IMR-90 (cell line): ENCODE data around the gene PAIP1. TPM values are rescaled to one million over a fixed set of nuclear protein-coding genes. Genes with fewer than 3 reads are reported as not detected.
A peak's percentile ranks its signal among the peaks of the same experiment; 100 is the strongest.
"Not testable (repeated sequence)": the region's sequence is repeated elsewhere in the genome, so short reads cannot be mapped to it uniquely, and the experiment has no call there.

Experiments
- ATAC-seq: fragments of 200-7000 bp; cut with Tn5 transposase; 2 replicates; pipeline ENCODE4 v1.9.1; 2020; ENCODE audit warnings: low read depth, mild to moderate bottlenecking, moderate library complexity
- BruUV-seq: library from RNA; stranded (reverse); fragments of 400-500 nt; replicated peaks from 2 replicates; lab custom pipeline; 2021; lab: Mats Ljungman, UMichigan
- CTCF ChIA-PET: fragments of 300-600 bp; formaldehyde crosslinking; extraction: SDS; loops from one replicate; lab custom pipeline; 2021; ENCODE audit warnings: antibody characterized with exemption; lab: Yijun Ruan, JAX
- POLR2A ChIA-PET: fragments of 300-600 bp; sonication (Branson Sonifier 250); formaldehyde crosslinking; loops from one replicate; lab custom pipeline; 2022; ENCODE audit warnings: antibody characterized with exemption; ENCODE audit not compliant: unreplicated experiment; lab: Charles Lee
- DNase-seq: peaks from one replicate; pipeline ENCODE4 v3.0.0; 2013
- H2AFZ ChIP-seq: replicated peaks from 2 replicates; pipeline ENCODE3; 2013; ENCODE audit warnings: low read length, mild to moderate bottlenecking; ENCODE audit not compliant: poor library complexity
- H2AK5ac ChIP-seq: 2 replicates; pipeline ENCODE4 v1.6.1; 2013; ENCODE audit warnings: low read depth, low read length, inconsistent platforms
- H2AK9ac ChIP-seq: replicated peaks from 2 replicates; pipeline ENCODE3; 2013; ENCODE audit warnings: mild to moderate bottlenecking, low read depth, low read length, moderate library complexity; ENCODE audit not compliant: poor library complexity
- H2BK120ac ChIP-seq: 2 replicates; pipeline ENCODE4 v1.6.1; 2013; ENCODE audit warnings: low read depth, low read length, inconsistent platforms
- H2BK15ac ChIP-seq: 3 replicates; pipeline ENCODE4 v1.6.1; 2013; ENCODE audit warnings: low read depth, low read length, inconsistent platforms
- H2BK20ac ChIP-seq: 2 replicates; pipeline ENCODE4 v1.6.1; 2013; ENCODE audit warnings: low read depth, mild to moderate bottlenecking, inconsistent platforms, low read length, moderate library complexity
- H2BK5ac ChIP-seq: 2 replicates; pipeline ENCODE4 v1.6.1; 2013; ENCODE audit warnings: mild to moderate bottlenecking, low read depth, low read length, inconsistent platforms; ENCODE audit not compliant: poor library complexity, severe bottlenecking
- H3K14ac ChIP-seq: replicated peaks from 2 replicates; pipeline ENCODE4 v1.6.1; 2013; ENCODE audit warnings: low read depth, low read length, inconsistent platforms
- H3K18ac ChIP-seq: 2 replicates; pipeline ENCODE4 v1.6.1; 2013; ENCODE audit warnings: low read depth, low read length, control low read depth
- H3K23ac ChIP-seq: 2 replicates; pipeline ENCODE4 v1.6.1; 2013; ENCODE audit warnings: low read depth, low read length, inconsistent platforms
- H3K27ac ChIP-seq: 2 replicates; pipeline ENCODE4 v1.5.1; 2013; ENCODE audit warnings: mild to moderate bottlenecking, control low read depth, low read length; ENCODE audit not compliant: insufficient read depth
- H3K27me3 ChIP-seq: 2 replicates; pipeline ENCODE4 v1.6.1; 2013; ENCODE audit warnings: low read length; ENCODE audit not compliant: control insufficient read depth, insufficient read depth
- H3K36me3 ChIP-seq: 2 replicates; pipeline ENCODE4 v1.6.1; 2013; ENCODE audit warnings: low read length, mixed read lengths; ENCODE audit not compliant: control insufficient read depth, insufficient read depth
- H3K4ac ChIP-seq: 2 replicates; pipeline ENCODE4 v1.6.1; 2013; ENCODE audit warnings: low read depth, low read length, inconsistent platforms
- H3K4me1 ChIP-seq: 2 replicates; pipeline ENCODE4 v1.6.1; 2013; ENCODE audit warnings: low read length, mixed read lengths; ENCODE audit not compliant: control insufficient read depth, insufficient read depth
- H3K4me2 ChIP-seq: 2 replicates; pipeline ENCODE4 v1.6.1; 2013; ENCODE audit warnings: low read depth, mild to moderate bottlenecking, control low read depth, low read length, moderate library complexity
- H3K4me3 ChIP-seq: 2 replicates; pipeline ENCODE4 v1.5.1; 2013; ENCODE audit warnings: low read depth, mild to moderate bottlenecking, control low read depth, low read length, moderate library complexity; ENCODE audit not compliant: insufficient read depth
- H3K56ac ChIP-seq: 2 replicates; pipeline ENCODE4 v1.6.1; 2013; ENCODE audit warnings: low read length, inconsistent platforms; ENCODE audit not compliant: insufficient read depth; ENCODE audit errors: extremely low read depth
- H3K79me1 ChIP-seq, 2 experiments: 2 replicates each; pipeline ENCODE4 v1.6.1; 2013; ENCODE audit warnings: low read length in 2 of 2, inconsistent platforms in 1 of 2, low read depth in 1 of 2
- H3K9ac ChIP-seq: 2 replicates; pipeline ENCODE4 v1.6.1; 2013; ENCODE audit warnings: low read depth, low read length, control low read depth
- H3K9me1 ChIP-seq: 2 replicates; pipeline ENCODE4 v1.6.1; 2013; ENCODE audit warnings: low read length, inconsistent platforms; ENCODE audit not compliant: insufficient read depth
- H3K9me3 ChIP-seq: 2 replicates; pipeline ENCODE4 v1.6.1; 2013; ENCODE audit warnings: low read length; ENCODE audit not compliant: control insufficient read depth, insufficient read depth
- H4K20me1 ChIP-seq: 2 replicates; pipeline ENCODE4 v1.6.1; 2013; ENCODE audit warnings: low read length, inconsistent platforms; ENCODE audit not compliant: insufficient read depth
- H4K5ac ChIP-seq: 2 replicates; pipeline ENCODE4 v1.6.1; 2013; ENCODE audit warnings: mild to moderate bottlenecking, low read depth, low read length, control low read depth
- H4K8ac ChIP-seq, 2 experiments: 2 replicates each; pipeline ENCODE4 v1.6.1; 2013; ENCODE audit warnings: low read depth in 2 of 2, low read length in 2 of 2, control low read depth in 1 of 2, inconsistent platforms in 1 of 2
- H4K91ac ChIP-seq: 2 replicates; pipeline ENCODE4 v1.6.1; 2013; ENCODE audit warnings: low read depth, low read length, inconsistent platforms; ENCODE audit not compliant: insufficient read depth
- BHLHE40 ChIP-seq: fragments of 150-350 bp; IDR thresholded peaks from 2 replicates; pipeline ENCODE4 v1.6.1; 2016; ENCODE audit warnings: mild to moderate bottlenecking, low read depth, low read length
- CEBPB ChIP-seq: IDR thresholded peaks from 2 replicates; pipeline ENCODE4 v1.6.1; 2012; ENCODE audit warnings: low read depth, low read length, improper control_type of control experiment
- FOS ChIP-seq: fragments of 150-350 bp; IDR thresholded peaks from 2 replicates; pipeline ENCODE4 v1.6.1; 2016; ENCODE audit warnings: low read depth, low read length
- MXI1 ChIP-seq: IDR thresholded peaks from 2 replicates; pipeline ENCODE4 v1.6.1; 2012; ENCODE audit warnings: low read depth, mild to moderate bottlenecking, low read length, moderate library complexity, borderline replicate concordance
- RAD21 ChIP-seq: IDR thresholded peaks from 2 replicates; pipeline ENCODE4 v1.6.1; 2012; ENCODE audit warnings: low read length, improper control_type of control experiment
- RCOR1 ChIP-seq: IDR thresholded peaks from 2 replicates; pipeline ENCODE4 v1.6.1; 2012; ENCODE audit warnings: mild to moderate bottlenecking, low read length, improper control_type of control experiment; ENCODE audit not compliant: insufficient replicate concordance
- RFX5 ChIP-seq: IDR thresholded peaks from 2 replicates; pipeline ENCODE4 v1.8.0; 2012; ENCODE audit warnings: low read depth, mild to moderate bottlenecking, low read length, moderate library complexity
- SMC3 ChIP-seq: fragments of 150-350 bp; IDR thresholded peaks from 2 replicates; pipeline ENCODE4 v1.6.1; 2016; ENCODE audit warnings: low read depth, mild to moderate bottlenecking, antibody characterized with exemption, low read length, moderate library complexity
- WGBS, 2 experiments: methylation state at CpG; one replicate each; pipeline versions ENCODE4 v1.1.5 to v1.1.7; 2013; ENCODE audit warnings: missing lambda C conversion rate in 2 of 2; ENCODE audit not compliant: insufficient read length in 1 of 2; ENCODE audit errors: extremely low coverage in 2 of 2; 5-methylcytosine and 5-hydroxymethylcytosine counted together
- dilution Hi-C: fragments of 300-500 bp; cut with HindIII; formaldehyde crosslinking; loops from one replicate; pipeline ENCODE4 v1.14.3; 2018; ENCODE audit warnings: low sequenced_read_pairs; ENCODE audit not compliant: unreplicated experiment
- in situ Hi-C: fragments of 300-500 bp; cut with MboI; formaldehyde crosslinking; loops from 3 replicates; pipeline ENCODE4 v1.14.3; 2019; ENCODE audit warnings: low sequenced_read_pairs, inconsistent platforms, mixed read lengths
- intact Hi-C: fragments of 100-400 bp; cut with micrococcal nuclease; formaldehyde crosslinking; loops from 2 replicates; pipeline ENCODE4 v1.10.0; 2022
- polyA plus RNA-seq, 3 experiments: library from polyadenylated mRNA; depleted of rRNA; stranded (reverse); fragments of >200 nt; gene quantifications; 2 replicates each; pipeline ENCODE4 v1.2.3, GENCODE V29; 2012; ENCODE audit warnings: low replicate concordance in 1 of 3
- total RNA-seq: library from RNA; depleted of rRNA; stranded (reverse); fragments of >200 nt; gene quantifications from 2 replicates; pipeline ENCODE4 v1.2.3, GENCODE V29; 2012
- TF ChIP-seq, protein P1 (sequence below): fragments of 150-350 bp; IDR thresholded peaks from 2 replicates; pipeline ENCODE4 v1.6.1; 2017; ENCODE audit warnings: mild to moderate bottlenecking, antibody characterized with exemption, low read length, low read depth

Gene PAIP1
- total and polyA plus RNA-seq, 2 of the 4 experiments (the other 2 are of a cell fraction), result 59.1 to 123 TPM

DNA sequence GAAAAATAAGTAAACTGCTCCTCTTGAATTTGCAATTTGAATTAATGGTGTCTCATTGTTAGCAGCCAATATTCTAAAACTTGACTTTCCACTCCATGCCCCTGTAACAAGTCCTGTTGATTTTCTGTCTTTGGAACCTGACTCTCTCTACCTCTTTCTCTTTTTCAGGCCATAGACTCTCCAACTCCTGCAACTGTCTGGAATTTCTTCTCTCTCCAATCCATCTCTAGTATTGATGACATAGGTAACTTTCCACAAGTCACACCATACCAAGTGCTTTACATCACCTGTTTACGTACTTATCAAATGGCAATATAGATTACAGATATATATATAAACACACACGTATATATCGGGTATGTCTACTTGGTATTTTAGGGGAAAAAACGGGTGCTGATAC lies 42.9 kb downstream of the PAIP1 start:
- peak overlapping the region; percentile 67 for H3K4me3 ChIP-seq
- H3K27me3 ChIP-seq, result no peaks in the 10 kb centered on the region
- H3K18ac ChIP-seq, result no peak overlapping the region
- in situ Hi-C loops, result no loop called here
- H3K9me1 ChIP-seq, result no peaks in the 10 kb centered on the region
- intact Hi-C loops, result loop anchor here (2.0 to 5.0 kb wide), 2 partner anchors 29 to 562 kb away; no protein-coding TSS in a partner anchor
- H3K4ac ChIP-seq, result no peak overlapping the region
- H2AK9ac ChIP-seq, result no peak overlapping the region
- H3K14ac ChIP-seq, result no peak overlapping the region; the same call in 1 of the 2 replicates
- H3K9ac ChIP-seq, result peak overlapping the region; percentile 52; the same call in 1 of the 2 replicates
- H2AK5ac ChIP-seq, result no peak overlapping the region
- H2BK5ac ChIP-seq, result peak overlapping the region; percentile 66
- H4K5ac ChIP-seq, result no peak overlapping the region
- no peaks in the 10 kb centered on the region; the same call in 1 of the 2 replicates for H4K20me1 ChIP-seq
- H2BK20ac ChIP-seq, result no peak overlapping the region
- BruUV-seq, result no TSS peak
- no peak for ATAC-seq
- dilution Hi-C loops, result no loop called here
- H3K79me1 ChIP-seq, result peaks cover 12 to 20% of the 10 kb centered on the region in 2 experiments
- H4K8ac ChIP-seq, result peak overlapping the region; percentile 19 to 86; a peak in 1 of 4 replicates
- H3K27ac ChIP-seq, result no peak overlapping the region
- WGBS, 2 experiments, result no CpG with 5 or more reads among the region's 4 CpGs
- H3K4me1 ChIP-seq, result no peaks in the 10 kb centered on the region
- H2BK120ac ChIP-seq, result no peak overlapping the region
- no peak for DNase-seq
- H3K9me3 ChIP-seq, result no peaks in the 10 kb centered on the region
- no peak overlapping the region for H3K56ac ChIP-seq
- no peak overlapping the region for H2AFZ ChIP-seq
- H3K23ac ChIP-seq, result peak overlapping the region; percentile 6; the same call in 1 of the 2 replicates
- H3K36me3 ChIP-seq, result no peaks in the 10 kb centered on the region; the same call in 1 of the 2 replicates
- CTCF ChIA-PET, result no interaction called here
- TF ChIP-seq RCOR1 (no peak), MXI1 (no peak), RAD21 (no peak), FOS (no peak), SMC3 (no peak), CEBPB (no peak), BHLHE40 (no peak), RFX5 (no peak)
- TF ChIP-seq, protein P1, sequence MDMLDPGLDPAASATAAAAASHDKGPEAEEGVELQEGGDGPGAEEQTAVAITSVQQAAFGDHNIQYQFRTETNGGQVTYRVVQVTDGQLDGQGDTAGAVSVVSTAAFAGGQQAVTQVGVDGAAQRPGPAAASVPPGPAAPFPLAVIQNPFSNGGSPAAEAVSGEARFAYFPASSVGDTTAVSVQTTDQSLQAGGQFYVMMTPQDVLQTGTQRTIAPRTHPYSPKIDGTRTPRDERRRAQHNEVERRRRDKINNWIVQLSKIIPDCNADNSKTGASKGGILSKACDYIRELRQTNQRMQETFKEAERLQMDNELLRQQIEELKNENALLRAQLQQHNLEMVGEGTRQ, result no peak
- no peak overlapping the region for H4K91ac ChIP-seq
- H3K4me2 ChIP-seq, result peak overlapping the region; percentile 87
- POLR2A ChIA-PET, result no interaction called here
- H2BK15ac ChIP-seq, result no peak overlapping the region

DNA sequence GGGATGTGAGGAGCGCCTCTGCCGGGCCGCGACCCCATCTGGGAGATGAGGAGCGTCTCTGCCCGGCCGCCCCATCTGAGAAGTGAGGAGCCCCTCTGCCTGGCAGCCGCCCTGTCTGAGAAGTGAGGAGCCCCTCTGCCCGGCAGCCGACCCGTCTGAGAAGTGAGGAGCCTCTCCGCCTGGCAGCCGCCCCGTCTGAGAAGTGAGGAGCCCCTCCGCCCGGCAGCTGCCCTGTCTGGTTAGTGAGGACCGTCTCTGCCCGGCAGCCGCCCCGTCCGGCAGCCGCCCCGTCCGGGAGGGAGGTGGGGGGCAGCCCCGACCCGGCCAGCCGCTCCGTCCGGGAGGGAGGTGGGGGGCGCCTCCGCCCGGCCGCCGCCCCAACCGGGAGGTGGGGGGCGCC lies 45.8 kb downstream of the PAIP1 start:
- WGBS, 2 experiments, result 100% methylated on average over 14 of the region's 36 CpGs; no CpG with 5 or more reads in 1 of the 2 experiments
- H3K4me1 ChIP-seq, H3K23ac ChIP-seq, H4K91ac ChIP-seq, H3K27me3 ChIP-seq, H2BK20ac ChIP-seq, dilution Hi-C loops, BruUV-seq, H3K36me3 ChIP-seq, H3K9me1 ChIP-seq, H4K8ac ChIP-seq, H2AFZ ChIP-seq, H2AK5ac ChIP-seq, H4K20me1 ChIP-seq, H2AK9ac ChIP-seq, in situ Hi-C loops, H3K27ac ChIP-seq, H3K9me3 ChIP-seq, CTCF ChIA-PET, H3K4me2 ChIP-seq, H3K4me3 ChIP-seq, H3K56ac ChIP-seq, H3K14ac ChIP-seq, ATAC-seq, POLR2A ChIA-PET, H3K18ac ChIP-seq, H2BK120ac ChIP-seq, H3K4ac ChIP-seq, H4K5ac ChIP-seq, H3K9ac ChIP-seq, H2BK15ac ChIP-seq, H2BK5ac ChIP-seq, DNase-seq: not testable (repeated sequence)
- intact Hi-C loops, result loop anchor here (5.0 kb wide), 1 partner anchor 559 kb away; no protein-coding TSS in a partner anchor
- peaks cover 15 to 18% of the 10 kb centered on the region in 2 experiments for H3K79me1 ChIP-seq
